IMR-90 (cell line): ENCODE measurements around the gene TNFRSF18. TPM values are rescaled to one million over a fixed set of nuclear protein-coding genes. Genes with fewer than 3 reads are reported as not detected.

Experiments used
- ATAC-seq: fragments of 200-7000 bp; cut with Tn5 transposase; 2 replicates; pipeline ENCODE4 v1.9.1; 2020; ENCODE audit warnings: low read depth, mild to moderate bottlenecking, moderate library complexity
- BruUV-seq: library from RNA; stranded (reverse); fragments of 400-500 nt; replicated peaks from 2 replicates; lab custom pipeline; 2021; lab: Mats Ljungman, UMichigan
- CTCF ChIA-PET: fragments of 300-600 bp; formaldehyde crosslinking; extraction: SDS; loops from one replicate; lab custom pipeline; 2021; ENCODE audit warnings: antibody characterized with exemption; lab: Yijun Ruan, JAX
- POLR2A ChIA-PET: fragments of 300-600 bp; sonication (Branson Sonifier 250); formaldehyde crosslinking; loops from one replicate; lab custom pipeline; 2022; ENCODE audit warnings: antibody characterized with exemption; ENCODE audit not compliant: unreplicated experiment; lab: Charles Lee
- DNase-seq: peaks from one replicate; pipeline ENCODE4 v3.0.0; 2013
- H2AFZ ChIP-seq: replicated peaks from 2 replicates; pipeline ENCODE3; 2013; ENCODE audit warnings: low read length, mild to moderate bottlenecking; ENCODE audit not compliant: poor library complexity
- H2AK5ac ChIP-seq: 2 replicates; pipeline ENCODE4 v1.6.1; 2013; ENCODE audit warnings: low read depth, low read length, inconsistent platforms
- H2AK9ac ChIP-seq: replicated peaks from 2 replicates; pipeline ENCODE3; 2013; ENCODE audit warnings: mild to moderate bottlenecking, low read depth, low read length, moderate library complexity; ENCODE audit not compliant: poor library complexity
- H2BK120ac ChIP-seq: 2 replicates; pipeline ENCODE4 v1.6.1; 2013; ENCODE audit warnings: low read depth, low read length, inconsistent platforms
- H2BK15ac ChIP-seq: 3 replicates; pipeline ENCODE4 v1.6.1; 2013; ENCODE audit warnings: low read depth, low read length, inconsistent platforms
- H2BK20ac ChIP-seq: 2 replicates; pipeline ENCODE4 v1.6.1; 2013; ENCODE audit warnings: low read depth, mild to moderate bottlenecking, inconsistent platforms, low read length, moderate library complexity
- H2BK5ac ChIP-seq: 2 replicates; pipeline ENCODE4 v1.6.1; 2013; ENCODE audit warnings: mild to moderate bottlenecking, low read depth, low read length, inconsistent platforms; ENCODE audit not compliant: poor library complexity, severe bottlenecking
- H3K14ac ChIP-seq: replicated peaks from 2 replicates; pipeline ENCODE4 v1.6.1; 2013; ENCODE audit warnings: low read depth, low read length, inconsistent platforms
- H3K18ac ChIP-seq: 2 replicates; pipeline ENCODE4 v1.6.1; 2013; ENCODE audit warnings: low read depth, low read length, control low read depth
- H3K23ac ChIP-seq: 2 replicates; pipeline ENCODE4 v1.6.1; 2013; ENCODE audit warnings: low read depth, low read length, inconsistent platforms
- H3K27ac ChIP-seq: 2 replicates; pipeline ENCODE4 v1.5.1; 2013; ENCODE audit warnings: mild to moderate bottlenecking, control low read depth, low read length; ENCODE audit not compliant: insufficient read depth
- H3K27me3 ChIP-seq: 2 replicates; pipeline ENCODE4 v1.6.1; 2013; ENCODE audit warnings: low read length; ENCODE audit not compliant: control insufficient read depth, insufficient read depth
- H3K36me3 ChIP-seq: 2 replicates; pipeline ENCODE4 v1.6.1; 2013; ENCODE audit warnings: low read length, mixed read lengths; ENCODE audit not compliant: control insufficient read depth, insufficient read depth
- H3K4ac ChIP-seq: 2 replicates; pipeline ENCODE4 v1.6.1; 2013; ENCODE audit warnings: low read depth, low read length, inconsistent platforms
- H3K4me1 ChIP-seq: 2 replicates; pipeline ENCODE4 v1.6.1; 2013; ENCODE audit warnings: low read length, mixed read lengths; ENCODE audit not compliant: control insufficient read depth, insufficient read depth
- H3K4me2 ChIP-seq: 2 replicates; pipeline ENCODE4 v1.6.1; 2013; ENCODE audit warnings: low read depth, mild to moderate bottlenecking, control low read depth, low read length, moderate library complexity
- H3K4me3 ChIP-seq: 2 replicates; pipeline ENCODE4 v1.5.1; 2013; ENCODE audit warnings: low read depth, mild to moderate bottlenecking, control low read depth, low read length, moderate library complexity; ENCODE audit not compliant: insufficient read depth
- H3K56ac ChIP-seq: 2 replicates; pipeline ENCODE4 v1.6.1; 2013; ENCODE audit warnings: low read length, inconsistent platforms; ENCODE audit not compliant: insufficient read depth; ENCODE audit errors: extremely low read depth
- H3K79me1 ChIP-seq, 2 experiments: 2 replicates each; pipeline ENCODE4 v1.6.1; 2013; ENCODE audit warnings: low read length in 2 of 2, inconsistent platforms in 1 of 2, low read depth in 1 of 2
- H3K9ac ChIP-seq: 2 replicates; pipeline ENCODE4 v1.6.1; 2013; ENCODE audit warnings: low read depth, low read length, control low read depth
- H3K9me1 ChIP-seq: 2 replicates; pipeline ENCODE4 v1.6.1; 2013; ENCODE audit warnings: low read length, inconsistent platforms; ENCODE audit not compliant: insufficient read depth
- H3K9me3 ChIP-seq: 2 replicates; pipeline ENCODE4 v1.6.1; 2013; ENCODE audit warnings: low read length; ENCODE audit not compliant: control insufficient read depth, insufficient read depth
- H4K20me1 ChIP-seq: 2 replicates; pipeline ENCODE4 v1.6.1; 2013; ENCODE audit warnings: low read length, inconsistent platforms; ENCODE audit not compliant: insufficient read depth
- H4K5ac ChIP-seq: 2 replicates; pipeline ENCODE4 v1.6.1; 2013; ENCODE audit warnings: mild to moderate bottlenecking, low read depth, low read length, control low read depth
- H4K8ac ChIP-seq, 2 experiments: 2 replicates each; pipeline ENCODE4 v1.6.1; 2013; ENCODE audit warnings: low read depth in 2 of 2, low read length in 2 of 2, control low read depth in 1 of 2, inconsistent platforms in 1 of 2
- H4K91ac ChIP-seq: 2 replicates; pipeline ENCODE4 v1.6.1; 2013; ENCODE audit warnings: low read depth, low read length, inconsistent platforms; ENCODE audit not compliant: insufficient read depth
- BHLHE40 ChIP-seq: fragments of 150-350 bp; IDR thresholded peaks from 2 replicates; pipeline ENCODE4 v1.6.1; 2016; ENCODE audit warnings: mild to moderate bottlenecking, low read depth, low read length
- CEBPB ChIP-seq: IDR thresholded peaks from 2 replicates; pipeline ENCODE4 v1.6.1; 2012; ENCODE audit warnings: low read depth, low read length, improper control_type of control experiment
- CHD1 ChIP-seq: IDR thresholded peaks from 2 replicates; pipeline ENCODE4 v1.6.1; 2012; ENCODE audit warnings: low read depth, low read length, improper control_type of control experiment
- CTCF ChIP-seq: conservative IDR thresholded peaks from 2 replicates; pipeline ENCODE4 v1.5.1; 2012; ENCODE audit warnings: mild to moderate bottlenecking, low read depth, low read length, improper control_type of control experiment
- ELK1 ChIP-seq: fragments of 150-350 bp; IDR thresholded peaks from 2 replicates; pipeline ENCODE4 v1.6.1; 2016; ENCODE audit warnings: low read depth, mild to moderate bottlenecking, low read length, moderate library complexity, borderline replicate concordance
- FOS ChIP-seq: fragments of 150-350 bp; IDR thresholded peaks from 2 replicates; pipeline ENCODE4 v1.6.1; 2016; ENCODE audit warnings: low read depth, low read length
- MAFK ChIP-seq: IDR thresholded peaks from 2 replicates; pipeline ENCODE4 v1.6.1; 2012; ENCODE audit warnings: low read depth, low read length, improper control_type of control experiment
- MAZ ChIP-seq: IDR thresholded peaks from 2 replicates; pipeline ENCODE4 v1.6.1; 2012; ENCODE audit warnings: low read depth, mild to moderate bottlenecking, low read length, improper control_type of control experiment, moderate library complexity, borderline replicate concordance
- NFE2L2 ChIP-seq: fragments of 150-350 bp; IDR thresholded peaks from 2 replicates; pipeline ENCODE4 v1.6.1; 2016; ENCODE audit warnings: low read depth, mild to moderate bottlenecking, low read length
- POLR2A ChIP-seq: IDR thresholded peaks from 2 replicates; pipeline ENCODE4 v1.6.1; 2012; ENCODE audit warnings: mild to moderate bottlenecking, low read depth, low read length
- RAD21 ChIP-seq: IDR thresholded peaks from 2 replicates; pipeline ENCODE4 v1.6.1; 2012; ENCODE audit warnings: low read length, improper control_type of control experiment
- RCOR1 ChIP-seq: IDR thresholded peaks from 2 replicates; pipeline ENCODE4 v1.6.1; 2012; ENCODE audit warnings: mild to moderate bottlenecking, low read length, improper control_type of control experiment; ENCODE audit not compliant: insufficient replicate concordance
- RFX5 ChIP-seq: IDR thresholded peaks from 2 replicates; pipeline ENCODE4 v1.8.0; 2012; ENCODE audit warnings: low read depth, mild to moderate bottlenecking, low read length, moderate library complexity
- SMC3 ChIP-seq: fragments of 150-350 bp; IDR thresholded peaks from 2 replicates; pipeline ENCODE4 v1.6.1; 2016; ENCODE audit warnings: low read depth, mild to moderate bottlenecking, antibody characterized with exemption, low read length, moderate library complexity
- WGBS, 2 experiments: methylation state at CpG; one replicate each; pipeline versions ENCODE4 v1.1.5 to v1.1.7; 2013; ENCODE audit warnings: missing lambda C conversion rate in 2 of 2; ENCODE audit not compliant: insufficient read length in 1 of 2; ENCODE audit errors: extremely low coverage in 2 of 2; 5-methylcytosine and 5-hydroxymethylcytosine counted together
- dilution Hi-C: fragments of 300-500 bp; cut with HindIII; formaldehyde crosslinking; loops from one replicate; pipeline ENCODE4 v1.14.3; 2018; ENCODE audit warnings: low sequenced_read_pairs; ENCODE audit not compliant: unreplicated experiment
- in situ Hi-C: fragments of 300-500 bp; cut with MboI; formaldehyde crosslinking; loops from 3 replicates; pipeline ENCODE4 v1.14.3; 2019; ENCODE audit warnings: low sequenced_read_pairs, inconsistent platforms, mixed read lengths
- intact Hi-C: fragments of 100-400 bp; cut with micrococcal nuclease; formaldehyde crosslinking; loops from 2 replicates; pipeline ENCODE4 v1.10.0; 2022
- polyA plus RNA-seq, 3 experiments: library from polyadenylated mRNA; depleted of rRNA; stranded (reverse); fragments of >200 nt; gene quantifications; 2 replicates each; pipeline ENCODE4 v1.2.3, GENCODE V29; 2012; ENCODE audit warnings: low replicate concordance in 1 of 3
- total RNA-seq: library from RNA; depleted of rRNA; stranded (reverse); fragments of >200 nt; gene quantifications from 2 replicates; pipeline ENCODE4 v1.2.3, GENCODE V29; 2012

Gene TNFRSF18
- total and polyA plus RNA-seq, 2 of the 4 experiments (the other 2 are of a cell fraction), result 0.18 to 1.0 TPM

GRCh38 chr1:1177452-1178206 is 28.8 kb downstream of the TNFRSF18 start:
- dilution Hi-C loops, result no loop called here
- no peaks in the 10 kb centered on the region for H3K9me1 ChIP-seq
- no peaks in the 10 kb centered on the region for H3K4me1 ChIP-seq
- TF ChIP-seq RAD21 (no peak), FOS (no peak), NFE2L2 (no peak), POLR2A (no peak), ELK1 (no peak), RCOR1 (no peak), BHLHE40 (no peak), MAZ (no peak), RFX5 (no peak), SMC3 (no peak), CEBPB (no peak), CTCF (no peak), MAFK (no peak), CHD1 (no peak)
- no peak overlapping the region for H2BK20ac ChIP-seq
- H4K8ac ChIP-seq, result no peak overlapping the region
- no peaks in the 10 kb centered on the region for H3K36me3 ChIP-seq
- POLR2A ChIA-PET, result no interaction called here
- H3K27ac ChIP-seq, result no peak overlapping the region
- no peak overlapping the region for H2AK9ac ChIP-seq
- in situ Hi-C loops, result no loop called here
- intact Hi-C loops, result no loop called here
- H3K9ac ChIP-seq, result no peak overlapping the region
- H3K56ac ChIP-seq, result no peak overlapping the region
- H2AFZ ChIP-seq, result no peak overlapping the region
- no peak overlapping the region for H2BK120ac ChIP-seq
- ATAC-seq, result no peak
- no peak overlapping the region for H3K4me2 ChIP-seq
- H4K20me1 ChIP-seq, result no peaks in the 10 kb centered on the region; the same call in 1 of the 2 replicates
- 83% methylated on average over 6 of the region's 21 CpGs; no CpG with 5 or more reads in 1 of the 2 experiments for WGBS, 2 experiments
- H3K9me3 ChIP-seq, result peaks cover 6% of the 10 kb centered on the region
- CTCF ChIA-PET, result no interaction called here
- H2BK5ac ChIP-seq, result no peak overlapping the region
- peaks cover 45% of the 10 kb centered on the region for H3K27me3 ChIP-seq
- no peak overlapping the region for H2AK5ac ChIP-seq
- no peak overlapping the region for H3K23ac ChIP-seq
- no peaks in the 10 kb centered on the region for H3K79me1 ChIP-seq
- no TSS peak for BruUV-seq
- no peak overlapping the region for H4K91ac ChIP-seq
- no peak overlapping the region for H3K4ac ChIP-seq
- H3K14ac ChIP-seq, result no peak overlapping the region
- DNase-seq, result no peak
- H4K5ac ChIP-seq, result no peak overlapping the region
- H3K18ac ChIP-seq, result no peak overlapping the region
- H2BK15ac ChIP-seq, result no peak overlapping the region
- H3K4me3 ChIP-seq, result no peak overlapping the region
